Sigmoid colon (tissue), 4 donors: ENCODE data around the gene FARSA.

ENCODE experiments used
- CTCF ChIP-seq, 4 experiments: fragments of 450-650 bp in 3 of 4; fragments of 200-600 bp in 1 of 4; IDR thresholded peaks; one replicate each; pipeline ENCODE4 v1.5.1; 2016 to 2019; ENCODE audit warnings: antibody characterized with exemption in 4 of 4, mild to moderate bottlenecking in 3 of 4, moderate library complexity in 2 of 4
- EP300 ChIP-seq, 4 donors: sonication (generic); formaldehyde crosslinking; IDR thresholded peaks; one replicate each; pipeline ENCODE4 v1.6.1; 2017; ENCODE audit warnings: antibody characterized with exemption in 4 of 4
- POLR2A ChIP-seq, 2 donors: fragments of 450-650 bp; IDR thresholded peaks; one replicate each; pipeline ENCODE4 v1.6.1; 2016; ENCODE audit warnings: antibody characterized with exemption in 2 of 2, mild to moderate bottlenecking in 2 of 2, moderate library complexity in 2 of 2

- no peak for TF ChIP-seq CTCF (IDR thresholded peaks at IDR 0.05)
- no peak for TF ChIP-seq EP300 (IDR thresholded peaks at IDR 0.05)
- no peak for TF ChIP-seq POLR2A (IDR thresholded peaks at IDR 0.05)
These were observed 41.0 kb upstream of the FARSA start for GRCh38 chr19:12974301-12975220.
